ENCODE measurements around the gene EBF3.

GRCh38 chr10:129899276-129900130 lies 64.6 kb downstream of the EBF3 start:
- no peak for TF ChIP-seq CTCF (IDR thresholded peaks at IDR 0.05)
- no peak for TF ChIP-seq POLR2A (IDR thresholded peaks at IDR 0.05)
